ENCODE data around the gene TOM1.
A peak's percentile ranks its signal among the peaks of the same experiment; 100 is the strongest.
"Not testable (repeated sequence)": the region's sequence is repeated elsewhere in the genome, so short reads cannot be mapped to it uniquely, and the experiment has no call there.

DNA sequence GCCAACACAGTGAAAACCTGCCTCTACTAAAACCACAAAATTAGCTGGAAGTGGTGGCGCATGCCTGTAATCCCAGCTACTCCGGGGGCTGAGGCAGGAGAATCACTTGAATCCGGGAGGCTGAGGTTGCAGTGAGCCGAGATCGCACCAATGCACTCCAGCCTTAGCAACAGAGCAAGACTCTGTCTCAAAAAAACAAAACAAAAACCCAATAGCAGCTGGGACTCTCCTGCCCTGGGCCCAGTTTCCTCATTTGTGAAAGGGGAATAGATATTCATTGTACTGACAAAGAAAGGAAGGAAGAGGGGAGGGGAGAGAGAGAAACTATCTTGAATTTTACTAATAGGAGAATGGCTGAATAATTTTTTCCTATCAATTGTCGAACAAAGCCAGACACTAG, 96.9 kb downstream of the TOM1 start:
- TF ChIP-seq, protein P1, sequence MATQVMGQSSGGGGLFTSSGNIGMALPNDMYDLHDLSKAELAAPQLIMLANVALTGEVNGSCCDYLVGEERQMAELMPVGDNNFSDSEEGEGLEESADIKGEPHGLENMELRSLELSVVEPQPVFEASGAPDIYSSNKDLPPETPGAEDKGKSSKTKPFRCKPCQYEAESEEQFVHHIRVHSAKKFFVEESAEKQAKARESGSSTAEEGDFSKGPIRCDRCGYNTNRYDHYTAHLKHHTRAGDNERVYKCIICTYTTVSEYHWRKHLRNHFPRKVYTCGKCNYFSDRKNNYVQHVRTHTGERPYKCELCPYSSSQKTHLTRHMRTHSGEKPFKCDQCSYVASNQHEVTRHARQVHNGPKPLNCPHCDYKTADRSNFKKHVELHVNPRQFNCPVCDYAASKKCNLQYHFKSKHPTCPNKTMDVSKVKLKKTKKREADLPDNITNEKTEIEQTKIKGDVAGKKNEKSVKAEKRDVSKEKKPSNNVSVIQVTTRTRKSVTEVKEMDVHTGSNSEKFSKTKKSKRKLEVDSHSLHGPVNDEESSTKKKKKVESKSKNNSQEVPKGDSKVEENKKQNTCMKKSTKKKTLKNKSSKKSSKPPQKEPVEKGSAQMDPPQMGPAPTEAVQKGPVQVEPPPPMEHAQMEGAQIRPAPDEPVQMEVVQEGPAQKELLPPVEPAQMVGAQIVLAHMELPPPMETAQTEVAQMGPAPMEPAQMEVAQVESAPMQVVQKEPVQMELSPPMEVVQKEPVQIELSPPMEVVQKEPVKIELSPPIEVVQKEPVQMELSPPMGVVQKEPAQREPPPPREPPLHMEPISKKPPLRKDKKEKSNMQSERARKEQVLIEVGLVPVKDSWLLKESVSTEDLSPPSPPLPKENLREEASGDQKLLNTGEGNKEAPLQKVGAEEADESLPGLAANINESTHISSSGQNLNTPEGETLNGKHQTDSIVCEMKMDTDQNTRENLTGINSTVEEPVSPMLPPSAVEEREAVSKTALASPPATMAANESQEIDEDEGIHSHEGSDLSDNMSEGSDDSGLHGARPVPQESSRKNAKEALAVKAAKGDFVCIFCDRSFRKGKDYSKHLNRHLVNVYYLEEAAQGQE (IDR thresholded peaks at IDR 0.05; ENCODE audit: insufficient replicate concordance, low read depth) = not testable (repeated sequence)
- TF ChIP-seq, protein P2, sequence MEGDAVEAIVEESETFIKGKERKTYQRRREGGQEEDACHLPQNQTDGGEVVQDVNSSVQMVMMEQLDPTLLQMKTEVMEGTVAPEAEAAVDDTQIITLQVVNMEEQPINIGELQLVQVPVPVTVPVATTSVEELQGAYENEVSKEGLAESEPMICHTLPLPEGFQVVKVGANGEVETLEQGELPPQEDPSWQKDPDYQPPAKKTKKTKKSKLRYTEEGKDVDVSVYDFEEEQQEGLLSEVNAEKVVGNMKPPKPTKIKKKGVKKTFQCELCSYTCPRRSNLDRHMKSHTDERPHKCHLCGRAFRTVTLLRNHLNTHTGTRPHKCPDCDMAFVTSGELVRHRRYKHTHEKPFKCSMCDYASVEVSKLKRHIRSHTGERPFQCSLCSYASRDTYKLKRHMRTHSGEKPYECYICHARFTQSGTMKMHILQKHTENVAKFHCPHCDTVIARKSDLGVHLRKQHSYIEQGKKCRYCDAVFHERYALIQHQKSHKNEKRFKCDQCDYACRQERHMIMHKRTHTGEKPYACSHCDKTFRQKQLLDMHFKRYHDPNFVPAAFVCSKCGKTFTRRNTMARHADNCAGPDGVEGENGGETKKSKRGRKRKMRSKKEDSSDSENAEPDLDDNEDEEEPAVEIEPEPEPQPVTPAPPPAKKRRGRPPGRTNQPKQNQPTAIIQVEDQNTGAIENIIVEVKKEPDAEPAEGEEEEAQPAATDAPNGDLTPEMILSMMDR (IDR thresholded peaks at IDR 0.05; ENCODE audit: insufficient read depth, low read length) = not testable (repeated sequence)
- not testable (repeated sequence) for TF ChIP-seq GABPA, POLR2AphosphoS5 (IDR thresholded peaks at IDR 0.05; ENCODE audit: low read depth)
- peak; percentile 34; the same call in 1 of the 2 replicates for TF ChIP-seq SPI1 (IDR thresholded peaks at IDR 0.05; ENCODE audit: borderline replicate concordance, low read depth)
